C4-2B (cell line): ENCODE data around the gene ADAR.

ENCODE experiments used
- ZFX ChIP-seq: fragments of 450-650 bp; IDR thresholded peaks from 2 replicates; pipeline ENCODE4 v1.6.1; 2017
- TF ChIP-seq, protein P1 (sequence below): fragments of 450-650 bp; conservative IDR thresholded peaks from 2 replicates; pipeline ENCODE4 v1.5.1; 2017; ENCODE audit warnings: mild to moderate bottlenecking

DNA sequence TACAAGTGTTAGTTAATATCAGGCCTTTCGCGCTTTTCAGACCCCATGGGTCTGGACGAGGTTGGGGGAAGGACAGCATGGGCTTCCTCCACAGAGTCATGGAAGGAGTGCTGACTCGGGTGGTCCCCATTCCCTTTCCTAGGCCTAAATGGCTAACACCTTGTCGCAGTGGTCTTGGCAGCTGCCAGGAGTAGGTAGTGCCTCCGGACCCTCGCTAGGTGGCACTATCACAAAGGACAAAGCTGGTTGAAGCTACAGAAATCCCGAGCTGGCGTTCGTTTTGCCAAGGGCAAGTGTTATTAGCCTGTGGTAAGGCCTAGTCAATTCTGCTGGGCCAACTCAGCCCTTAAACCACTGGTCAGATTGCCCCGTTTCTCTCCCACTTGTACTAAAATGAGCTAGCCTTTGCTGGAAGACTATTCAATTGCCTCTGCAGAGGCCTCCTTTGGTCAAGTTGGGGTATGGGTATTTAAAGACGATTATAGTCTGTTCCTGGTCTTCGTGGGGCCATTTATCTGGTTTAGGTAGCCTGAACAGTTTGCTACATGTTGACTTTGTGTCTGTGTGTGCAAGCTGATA, 48.4 kb downstream of the ADAR start:
- TF ChIP-seq, protein P1, sequence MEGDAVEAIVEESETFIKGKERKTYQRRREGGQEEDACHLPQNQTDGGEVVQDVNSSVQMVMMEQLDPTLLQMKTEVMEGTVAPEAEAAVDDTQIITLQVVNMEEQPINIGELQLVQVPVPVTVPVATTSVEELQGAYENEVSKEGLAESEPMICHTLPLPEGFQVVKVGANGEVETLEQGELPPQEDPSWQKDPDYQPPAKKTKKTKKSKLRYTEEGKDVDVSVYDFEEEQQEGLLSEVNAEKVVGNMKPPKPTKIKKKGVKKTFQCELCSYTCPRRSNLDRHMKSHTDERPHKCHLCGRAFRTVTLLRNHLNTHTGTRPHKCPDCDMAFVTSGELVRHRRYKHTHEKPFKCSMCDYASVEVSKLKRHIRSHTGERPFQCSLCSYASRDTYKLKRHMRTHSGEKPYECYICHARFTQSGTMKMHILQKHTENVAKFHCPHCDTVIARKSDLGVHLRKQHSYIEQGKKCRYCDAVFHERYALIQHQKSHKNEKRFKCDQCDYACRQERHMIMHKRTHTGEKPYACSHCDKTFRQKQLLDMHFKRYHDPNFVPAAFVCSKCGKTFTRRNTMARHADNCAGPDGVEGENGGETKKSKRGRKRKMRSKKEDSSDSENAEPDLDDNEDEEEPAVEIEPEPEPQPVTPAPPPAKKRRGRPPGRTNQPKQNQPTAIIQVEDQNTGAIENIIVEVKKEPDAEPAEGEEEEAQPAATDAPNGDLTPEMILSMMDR: peak; percentile 94
- TF ChIP-seq ZFX: peak; percentile 71; the same call in 1 of the 2 replicates
